OCI-LY7 (cell line): ENCODE results near the gene HSDL2.

Experiments used
- CTCF ChIP-seq: fragments of 200-600 bp; sonication (generic); conservative IDR thresholded peaks from 2 replicates; pipeline ENCODE4 v1.5.1; 2014; ENCODE audit warnings: mild to moderate bottlenecking, antibody characterized with exemption, low read length, moderate library complexity, mixed read lengths
- EZH2phosphoT487 ChIP-seq: fragments of 200-600 bp; sonication (generic); IDR thresholded peaks from 2 replicates; pipeline ENCODE4 v1.6.1; 2018; ENCODE audit warnings: low read depth, borderline replicate concordance, mild to moderate bottlenecking, mixed run types, antibody characterized with exemption, low read length, moderate library complexity, mixed read lengths

- TF ChIP-seq EZH2phosphoT487 (no peak), CTCF (no peak)
Measured at GRCh38 chr9:112411626-112412027, 31.7 kb downstream of the HSDL2 start.
